Measurements from ENCODE around the gene SOX21. TPM values are rescaled to one million over a fixed set of nuclear protein-coding genes. Genes with fewer than 3 reads are reported as not detected.
"Not testable (repeated sequence)": the region's sequence is repeated elsewhere in the genome, so short reads cannot be mapped to it uniquely, and the experiment has no call there.

The SOX21 gene
- total and polyA plus RNA-seq, 7 donors, result not detected

- intact Hi-C loops (cut with DNase I), result no loop called here
- 56 to 68% (median 58%) methylated on average over 1 of the region's 1 CpG for WGBS, 3 donors
- no peak for ATAC-seq
- Histone ChIP-seq H3K4me3 (no peak overlapping the region), H3K27me3 (ENCODE audit: insufficient read depth in 3 of 3, low read length in 2 of 3) (no peaks in the 10 kb centered on the region), H3K27ac (no peak overlapping the region), H3K36me3 (ENCODE audit: insufficient read depth in 1 of 2, low read depth in 1 of 2) (no peaks in the 10 kb centered on the region), H3K9me3 (no peaks in the 10 kb centered on the region), H3K4me1 (no peaks in the 10 kb centered on the region)
- no peak for TF ChIP-seq CTCF (IDR thresholded peaks at IDR 0.05)
- no peak for DNase-seq
Observed at GRCh38 chr13:94753327-94753726, 41.0 kb upstream of the SOX21 start.

GRCh38 chr13:94749162-94749561, 36.8 kb upstream of the SOX21 start:
- intact Hi-C loops (cut with DNase I), result no loop called here
- no peaks in the 10 kb centered on the region for H3K27me3 ChIP-seq (ENCODE audit: insufficient read depth in 3 of 3, low read length in 2 of 3)
- WGBS, 3 donors, result 82 to 96% (median 89%) methylated on average over 1 of the region's 1 CpG
- DNase-seq (no peak), ATAC-seq (no peak)
- no peak overlapping the region for H3K4me3 ChIP-seq
- H3K4me1 ChIP-seq, result no peaks in the 10 kb centered on the region
- no peak for TF ChIP-seq CTCF (IDR thresholded peaks at IDR 0.05)
- H3K36me3 ChIP-seq (ENCODE audit: insufficient read depth in 1 of 2, low read depth in 1 of 2), result no peaks in the 10 kb centered on the region
- no peaks in the 10 kb centered on the region for H3K9me3 ChIP-seq
- no peak overlapping the region for H3K27ac ChIP-seq

- no peak for TF ChIP-seq CTCF (IDR thresholded peaks at IDR 0.05)
Observed at GRCh38 chr13:94739235-94739634, 26.9 kb upstream of the SOX21 start.

GRCh38 chr13:94731028-94731427, 18.7 kb upstream of the SOX21 start:
- 94 to 98% (median 95%) methylated on average over 3 of the region's 3 CpGs for WGBS, 3 donors
- Histone ChIP-seq H3K27me3 (ENCODE audit: insufficient read depth in 3 of 3, low read length in 2 of 3) (no peaks in the 10 kb centered on the region), H3K27ac (no peak overlapping the region), H3K9me3 (no peaks in the 10 kb centered on the region), H3K4me3 (no peak overlapping the region), H3K4me1 (no peaks in the 10 kb centered on the region), H3K36me3 (ENCODE audit: insufficient read depth in 1 of 2, low read depth in 1 of 2) (no peaks in the 10 kb centered on the region)
- TF ChIP-seq CTCF (IDR thresholded peaks at IDR 0.05), result no peak
- DNase-seq (no peak), ATAC-seq (no peak)
- intact Hi-C loops (cut with DNase I), result no loop called here

More at GRCh38 chr13:94739235-94739634, 26.9 kb upstream of the SOX21 start:
- DNase-seq (no peak), ATAC-seq (no peak)
- Histone ChIP-seq H3K4me3 (no peak overlapping the region), H3K4me1 (no peaks in the 10 kb centered on the region), H3K36me3 (ENCODE audit: insufficient read depth in 1 of 2, low read depth in 1 of 2) (no peaks in the 10 kb centered on the region), H3K9me3 (no peaks in the 10 kb centered on the region), H3K27ac (no peak overlapping the region), H3K27me3 (ENCODE audit: insufficient read depth in 3 of 3, low read length in 2 of 3) (no peaks in the 10 kb centered on the region)
- intact Hi-C loops (cut with DNase I), result no loop called here
- 84 to 89% (median 87%) methylated on average over 4 of the region's 4 CpGs for WGBS, 3 donors

- 60 to 62% methylated on average over 1 of the region's 1 CpG; no CpG with 5 or more reads in 1 of the 3 donors for WGBS, 3 donors
- H3K4me3 ChIP-seq; H3K36me3 ChIP-seq (ENCODE audit: insufficient read depth in 1 of 2, low read depth in 1 of 2); H3K27me3 ChIP-seq (ENCODE audit: insufficient read depth in 3 of 3, low read length in 2 of 3); intact Hi-C loops (cut with DNase I); H3K27ac ChIP-seq; H3K4me1 ChIP-seq; H3K9me3 ChIP-seq; ATAC-seq; DNase-seq: not testable (repeated sequence)
Observed at GRCh38 chr13:94729941-94730340, 17.6 kb upstream of the SOX21 start.

Data from psoas muscle (tissue), 8 donors.